GM21576 (cell line): ENCODE measurements around the gene PIGZ.
A peak's percentile ranks its signal among the peaks of the same experiment; 100 is the strongest.

Experiments used
- ATAC-seq: cut with Tn5 transposase; IDR thresholded peaks from one replicate; pipeline ENCODE4 v1.9.1; 2021; ENCODE audit warnings: mild to moderate bottlenecking, moderate library complexity; ENCODE audit not compliant: unreplicated experiment

Gene PIGZ

DNA sequence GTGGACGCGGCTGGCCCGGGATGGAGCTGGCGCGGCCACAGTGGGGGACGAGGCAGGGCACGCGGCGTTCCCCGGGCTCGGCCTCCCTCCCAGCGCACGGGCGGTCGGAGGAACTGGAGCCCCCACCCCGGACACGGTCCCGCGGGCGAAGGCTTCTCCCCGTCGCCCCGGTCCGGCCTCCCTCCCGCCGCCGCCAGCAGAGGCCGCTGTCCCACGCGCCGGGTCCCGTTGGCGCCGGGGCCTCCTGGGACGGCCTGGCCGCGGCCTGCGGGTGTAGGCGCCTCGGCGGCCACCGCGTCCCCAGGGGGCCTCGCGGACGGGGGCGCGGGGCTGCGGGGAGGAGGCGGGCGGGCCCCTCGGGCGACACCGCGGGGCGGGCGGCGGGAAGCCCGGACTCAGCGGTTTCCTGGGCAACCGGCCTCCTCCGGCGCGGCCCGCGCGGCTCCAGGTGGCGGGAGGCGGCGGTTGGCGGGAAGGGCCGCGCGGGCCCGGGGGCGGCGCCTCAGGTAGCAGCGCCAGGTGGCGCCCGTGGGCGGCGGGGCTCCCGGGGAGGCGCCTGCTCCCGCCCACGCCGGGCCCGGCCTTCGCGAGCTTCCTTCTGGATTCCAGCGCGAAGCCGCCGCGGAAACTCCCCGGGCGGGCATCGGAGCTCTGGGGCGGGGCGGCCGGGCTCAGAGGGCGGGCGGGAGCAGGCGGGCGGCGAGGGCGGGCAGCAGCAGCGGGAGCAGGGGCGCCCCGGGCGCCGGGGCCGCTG, 34.2 kb upstream of the PIGZ start:
- ATAC-seq: peak; percentile 65

DNA sequence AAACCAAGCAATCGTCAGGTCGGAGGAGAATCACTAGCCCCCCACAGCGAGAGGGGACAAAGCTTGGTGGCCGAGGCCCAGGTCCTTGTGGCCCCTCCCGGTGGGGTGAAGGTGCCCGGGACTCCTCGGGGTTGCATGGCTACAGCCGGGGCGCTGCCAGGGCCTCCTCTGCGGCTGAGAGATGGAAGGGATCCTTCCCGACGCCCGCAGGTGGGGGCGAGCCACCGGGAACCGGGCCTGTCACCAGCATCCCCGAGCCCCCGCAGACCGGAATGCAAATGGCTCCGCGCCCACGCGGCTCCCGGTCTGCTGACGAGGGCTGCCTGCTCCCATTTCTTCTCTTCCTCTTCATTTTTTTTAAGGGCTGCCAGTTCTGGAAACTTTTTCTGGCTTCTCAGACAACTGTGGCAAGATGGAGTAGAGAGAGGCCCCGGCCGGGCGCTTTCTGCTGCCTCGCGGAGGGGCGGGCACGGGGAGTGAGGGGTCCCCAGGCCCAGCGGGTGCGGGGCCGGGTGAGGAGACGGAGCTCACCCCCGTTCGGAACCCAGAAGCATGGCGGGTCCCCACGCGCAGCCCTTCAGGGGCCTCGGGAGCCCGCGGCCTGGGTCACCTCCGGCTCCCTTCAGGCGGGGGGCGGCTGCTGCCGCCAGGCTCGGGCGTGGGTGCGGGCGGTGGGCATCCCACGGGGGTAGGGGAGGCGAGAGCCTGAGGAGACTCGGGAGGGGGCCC, 33.5 kb upstream of the PIGZ start:
- no peak for ATAC-seq

DNA sequence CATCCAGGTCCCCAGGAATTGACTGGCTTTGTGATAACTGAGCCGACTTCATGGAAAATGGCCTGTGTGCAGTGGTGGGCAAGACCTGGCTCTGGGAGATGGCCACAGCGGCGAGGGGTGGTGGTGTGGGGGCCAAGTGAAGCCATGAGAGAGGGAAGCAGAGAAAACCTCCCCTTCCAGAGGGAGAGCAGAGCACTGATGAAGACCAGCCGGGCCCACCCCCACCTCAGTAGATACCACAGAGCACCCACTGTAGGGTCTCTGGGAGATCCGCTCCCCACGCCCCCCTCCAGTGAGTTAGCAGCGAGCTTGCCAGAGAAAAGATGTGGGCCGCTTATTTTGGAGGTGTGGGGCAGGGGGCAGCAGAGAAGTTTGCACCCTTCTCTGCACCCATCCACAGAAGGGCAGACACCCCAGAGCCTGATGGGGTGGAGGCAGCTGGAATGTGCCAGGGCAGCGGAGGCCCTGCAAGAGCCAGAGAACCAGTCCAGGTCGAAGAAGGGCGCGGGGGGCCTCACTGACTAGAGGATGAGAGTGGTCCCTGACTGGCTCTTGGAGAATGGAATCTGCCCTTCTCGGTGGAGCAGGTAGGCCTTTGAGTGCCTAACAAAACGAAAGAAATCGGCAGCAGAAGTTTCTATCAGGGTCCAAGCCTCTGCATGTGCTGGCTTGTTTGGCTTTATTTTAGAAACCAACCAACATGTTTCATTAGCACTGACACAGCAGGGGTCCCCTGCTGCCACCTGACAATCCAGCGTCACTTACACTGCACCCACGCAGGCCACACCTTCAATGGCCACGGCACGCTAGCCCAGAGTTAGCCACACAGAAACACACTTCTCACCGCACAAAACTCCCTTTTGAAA, 32.7 kb upstream of the PIGZ start:
- no peak for ATAC-seq

DNA sequence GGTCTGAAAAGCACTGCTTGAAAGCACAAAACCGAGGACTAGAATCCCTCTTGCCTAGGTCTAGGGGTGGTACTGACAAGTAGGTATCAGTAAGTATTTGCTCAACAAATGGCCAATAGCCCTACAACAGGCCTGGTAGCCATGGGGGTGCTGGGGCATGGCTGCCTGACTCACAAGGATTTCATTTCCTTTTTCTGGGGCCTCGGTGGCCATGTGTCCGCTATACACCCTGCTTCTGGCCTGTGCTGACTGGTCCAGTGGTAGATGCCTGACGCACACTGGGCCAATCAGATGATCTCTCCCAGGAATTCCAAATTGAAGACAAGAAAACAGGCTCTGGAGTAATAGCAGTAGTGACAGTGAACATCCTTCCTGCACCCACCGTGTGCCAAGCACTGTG, 31.6 kb upstream of the PIGZ start:
- no peak for ATAC-seq

DNA sequence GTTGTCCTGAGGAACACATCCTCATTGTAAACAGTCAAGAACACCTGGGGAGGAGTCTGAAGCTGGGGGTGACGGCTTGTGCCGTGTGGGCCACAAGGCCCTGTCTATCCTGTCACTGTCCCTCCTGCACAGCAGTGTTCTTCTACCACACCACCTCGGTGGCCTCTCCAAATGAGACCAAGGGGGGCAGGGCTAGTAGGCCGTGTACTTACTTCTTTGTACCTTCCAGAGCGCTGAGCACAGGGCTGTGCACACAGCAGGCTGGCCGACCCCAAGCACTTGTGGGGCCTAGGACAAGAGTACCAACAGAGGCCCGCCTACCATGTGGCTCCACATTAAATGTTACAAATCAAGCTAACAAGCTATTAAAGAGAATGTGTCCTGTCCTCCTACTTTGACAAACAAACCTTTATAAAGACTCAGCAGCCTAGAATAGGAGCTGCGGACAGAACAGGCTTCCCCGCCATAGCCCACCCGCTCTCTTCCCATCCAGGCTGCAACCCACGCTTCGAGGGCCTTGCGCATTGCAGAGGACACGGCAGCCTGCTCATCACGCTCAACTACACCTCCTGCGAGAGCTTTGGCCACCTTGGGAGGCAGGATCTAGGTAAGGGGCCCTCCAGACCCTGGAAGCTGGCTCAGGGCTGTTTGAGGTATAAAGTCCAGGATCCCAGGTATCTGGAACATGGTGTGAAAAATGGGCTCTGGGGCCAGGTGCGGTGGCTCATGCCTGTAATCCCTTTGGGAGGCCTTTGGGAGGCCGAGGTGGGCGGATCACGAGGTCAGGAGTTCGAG, 30.5 kb upstream of the PIGZ start:
- no peak for ATAC-seq

GRCh38 chr3:196997311-196997710, 28.7 kb upstream of the PIGZ start:
- no peak for ATAC-seq

- no peak for ATAC-seq
Observed at GRCh38 chr3:196996454-196997265, 28.0 kb upstream of the PIGZ start.

DNA sequence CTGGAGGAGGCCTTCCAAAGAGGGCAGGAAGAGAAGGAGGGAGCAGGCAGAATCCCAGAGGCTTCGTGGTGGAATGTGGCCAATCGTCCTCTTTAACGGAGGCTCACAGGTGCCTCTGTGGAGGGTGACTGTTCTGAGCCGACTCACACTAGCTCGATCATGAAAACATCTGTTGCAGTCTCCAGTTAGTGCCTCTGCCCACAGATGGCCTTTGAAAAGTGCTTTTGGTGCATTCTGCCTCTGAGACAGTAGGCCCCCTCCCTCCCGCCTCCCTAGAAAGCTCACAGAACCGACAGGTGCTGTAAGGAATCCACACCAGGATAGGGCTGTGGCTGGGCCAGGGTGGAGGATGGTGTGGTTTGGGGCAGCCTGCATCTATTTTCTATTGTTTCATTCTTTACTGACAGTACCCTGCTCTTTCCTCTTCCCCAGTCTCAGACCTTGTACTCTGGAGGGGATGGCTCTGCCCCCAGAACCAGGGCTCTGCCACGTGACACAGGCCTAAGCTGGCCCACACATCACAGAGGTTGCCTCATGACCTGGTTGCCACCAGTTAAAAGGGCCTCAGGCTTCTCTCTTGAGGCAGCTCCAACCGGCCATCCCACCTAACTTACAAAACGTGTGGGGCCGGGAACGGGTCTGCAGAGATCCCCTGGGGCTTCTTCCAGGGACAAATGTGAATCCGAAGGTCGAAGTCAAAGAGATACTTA, 27.2 kb upstream of the PIGZ start:
- no peak for ATAC-seq

- no peak for ATAC-seq
Observed at GRCh38 chr3:196995027-196995426, 26.4 kb upstream of the PIGZ start.

DNA sequence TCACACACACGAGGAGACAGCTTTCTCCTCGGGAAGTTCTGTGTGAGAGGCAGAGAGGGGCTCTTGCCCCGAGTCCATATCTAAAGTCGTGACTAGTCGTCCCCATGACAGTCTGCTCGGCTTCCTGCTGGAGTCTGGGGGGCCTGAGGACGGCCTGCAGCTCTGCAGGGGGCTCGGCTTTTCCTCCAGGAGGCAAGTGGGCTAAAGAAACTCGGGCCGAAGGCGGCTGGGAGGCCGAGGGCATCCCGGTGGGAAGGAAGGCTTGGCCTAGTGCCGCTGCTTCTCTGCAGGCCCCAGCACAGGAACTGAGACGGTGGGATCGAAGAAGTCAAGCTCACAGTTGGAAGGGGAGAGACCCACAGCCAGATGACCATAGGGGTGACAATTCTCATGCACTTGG, 25.4 kb upstream of the PIGZ start:
- ATAC-seq: no peak

GRCh38 chr3:196992461-196993065, 23.9 kb upstream of the PIGZ start:
- ATAC-seq: no peak

- ATAC-seq: no peak
Observed at GRCh38 chr3:196991581-196992460, 23.2 kb upstream of the PIGZ start.

- ATAC-seq: no peak
Observed at GRCh38 chr3:196990601-196991007, 22.0 kb upstream of the PIGZ start.

DNA sequence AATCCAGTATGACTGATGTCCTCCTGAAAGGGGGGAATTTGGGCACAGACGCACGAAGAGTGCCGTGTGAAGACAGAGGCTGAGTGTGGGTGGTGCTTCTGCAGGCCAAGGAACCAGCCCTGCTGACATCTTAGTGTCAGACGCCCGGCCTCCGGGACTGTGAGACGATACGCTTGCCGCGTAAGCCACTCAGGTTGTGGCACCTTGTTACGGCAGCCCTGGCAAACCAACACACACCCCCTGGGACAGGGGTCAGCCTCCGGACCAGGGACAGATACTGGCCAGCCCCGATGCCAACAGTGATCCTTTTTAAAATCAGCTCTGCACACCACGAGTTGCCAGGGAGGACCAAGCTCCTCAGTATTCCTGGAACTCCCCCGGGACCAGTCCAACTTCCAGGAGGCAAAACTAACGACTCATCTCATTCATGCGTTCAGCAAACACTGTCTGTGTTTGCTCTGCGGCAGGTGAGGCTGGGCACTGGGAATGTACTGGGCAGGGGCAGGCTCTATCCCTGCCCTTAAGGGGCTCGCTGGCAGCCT, 21.2 kb upstream of the PIGZ start:
- no peak for ATAC-seq

- no peak for ATAC-seq
Observed at GRCh38 chr3:196988241-196989029, 19.8 kb upstream of the PIGZ start.

- ATAC-seq: no peak
Observed at GRCh38 chr3:196987022-196987421, 18.4 kb upstream of the PIGZ start.
